Measurements from ENCODE around the gene KRT13.

DNA sequence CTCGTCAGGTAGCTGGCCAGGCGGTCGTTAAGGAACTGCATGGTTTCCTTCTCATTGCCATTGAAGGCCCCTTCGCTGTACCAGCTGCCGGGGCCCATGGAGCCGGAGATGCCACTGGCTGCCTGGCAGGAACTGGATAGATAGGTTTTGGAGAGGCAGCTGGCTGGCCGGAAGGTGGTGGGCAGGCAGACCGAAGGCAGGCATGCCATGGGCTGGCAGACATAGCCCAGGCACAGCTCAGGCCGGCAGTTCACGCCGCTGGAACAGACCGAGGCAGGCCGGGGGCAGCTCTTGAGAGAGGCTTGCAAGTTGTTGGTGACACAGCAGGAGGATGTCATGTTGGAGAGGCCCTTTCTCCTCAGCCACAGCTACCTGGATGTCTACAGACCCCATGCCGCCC lies 38.4 kb downstream of the KRT13 start, which contains the start of gene KRT32:
- TF ChIP-seq, protein P1, sequence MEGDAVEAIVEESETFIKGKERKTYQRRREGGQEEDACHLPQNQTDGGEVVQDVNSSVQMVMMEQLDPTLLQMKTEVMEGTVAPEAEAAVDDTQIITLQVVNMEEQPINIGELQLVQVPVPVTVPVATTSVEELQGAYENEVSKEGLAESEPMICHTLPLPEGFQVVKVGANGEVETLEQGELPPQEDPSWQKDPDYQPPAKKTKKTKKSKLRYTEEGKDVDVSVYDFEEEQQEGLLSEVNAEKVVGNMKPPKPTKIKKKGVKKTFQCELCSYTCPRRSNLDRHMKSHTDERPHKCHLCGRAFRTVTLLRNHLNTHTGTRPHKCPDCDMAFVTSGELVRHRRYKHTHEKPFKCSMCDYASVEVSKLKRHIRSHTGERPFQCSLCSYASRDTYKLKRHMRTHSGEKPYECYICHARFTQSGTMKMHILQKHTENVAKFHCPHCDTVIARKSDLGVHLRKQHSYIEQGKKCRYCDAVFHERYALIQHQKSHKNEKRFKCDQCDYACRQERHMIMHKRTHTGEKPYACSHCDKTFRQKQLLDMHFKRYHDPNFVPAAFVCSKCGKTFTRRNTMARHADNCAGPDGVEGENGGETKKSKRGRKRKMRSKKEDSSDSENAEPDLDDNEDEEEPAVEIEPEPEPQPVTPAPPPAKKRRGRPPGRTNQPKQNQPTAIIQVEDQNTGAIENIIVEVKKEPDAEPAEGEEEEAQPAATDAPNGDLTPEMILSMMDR (IDR thresholded peaks at IDR 0.05; ENCODE audit: insufficient read depth, low read length, poor library complexity, severe bottlenecking) = no peak
- no peak for TF ChIP-seq EZH2phosphoT487 (conservative IDR thresholded peaks at IDR 0.05; ENCODE audit: low read length)
